NT2/D1 (cell line): ENCODE measurements around the gene FGF22.
"Not testable (repeated sequence)": the region's sequence is repeated elsewhere in the genome, so short reads cannot be mapped to it uniquely, and the experiment has no call there.

Experiments used
- DNase-seq: peaks from one replicate; pipeline ENCODE4 v3.0.0-alpha.2; 2011; ENCODE audit warnings: low read depth, low spot score
- H3K27me3 ChIP-seq: 2 replicates; pipeline ENCODE4 v1.6.0; 2011; ENCODE audit warnings: mild to moderate bottlenecking; ENCODE audit not compliant: insufficient read length, insufficient read depth
- H3K36me3 ChIP-seq: 2 replicates; pipeline ENCODE4 v1.6.1; 2011; ENCODE audit warnings: mild to moderate bottlenecking, low read length, mixed read lengths; ENCODE audit not compliant: insufficient read depth, insufficient read length
- H3K4me1 ChIP-seq: 2 replicates; pipeline ENCODE4 v1.5.1; 2011; ENCODE audit not compliant: insufficient read depth, insufficient read length
- H3K4me3 ChIP-seq: 2 replicates; pipeline ENCODE4 v1.5.1; 2011; ENCODE audit warnings: low read depth; ENCODE audit not compliant: insufficient read length
- H3K9ac ChIP-seq: 2 replicates; pipeline ENCODE4 v1.6.0; 2011; ENCODE audit warnings: low read depth; ENCODE audit not compliant: insufficient read length
- H3K9me3 ChIP-seq: 2 replicates; pipeline ENCODE4 v1.5.1; 2011; ENCODE audit warnings: mild to moderate bottlenecking, low read length; ENCODE audit not compliant: insufficient read depth
- SUZ12 ChIP-seq: IDR thresholded peaks from 2 replicates; pipeline ENCODE4 v1.6.1; 2011; ENCODE audit not compliant: insufficient read length, insufficient read depth; ENCODE audit errors: extremely low read depth
- YY1 ChIP-seq: IDR thresholded peaks from 2 replicates; pipeline ENCODE4 v1.6.1; 2011; ENCODE audit not compliant: insufficient read length, insufficient read depth
- ZNF274 ChIP-seq: IDR thresholded peaks from 2 replicates; pipeline ENCODE4 v1.6.1; 2011; ENCODE audit warnings: mild to moderate bottlenecking, low read depth, low read length

The FGF22 gene

DNA sequence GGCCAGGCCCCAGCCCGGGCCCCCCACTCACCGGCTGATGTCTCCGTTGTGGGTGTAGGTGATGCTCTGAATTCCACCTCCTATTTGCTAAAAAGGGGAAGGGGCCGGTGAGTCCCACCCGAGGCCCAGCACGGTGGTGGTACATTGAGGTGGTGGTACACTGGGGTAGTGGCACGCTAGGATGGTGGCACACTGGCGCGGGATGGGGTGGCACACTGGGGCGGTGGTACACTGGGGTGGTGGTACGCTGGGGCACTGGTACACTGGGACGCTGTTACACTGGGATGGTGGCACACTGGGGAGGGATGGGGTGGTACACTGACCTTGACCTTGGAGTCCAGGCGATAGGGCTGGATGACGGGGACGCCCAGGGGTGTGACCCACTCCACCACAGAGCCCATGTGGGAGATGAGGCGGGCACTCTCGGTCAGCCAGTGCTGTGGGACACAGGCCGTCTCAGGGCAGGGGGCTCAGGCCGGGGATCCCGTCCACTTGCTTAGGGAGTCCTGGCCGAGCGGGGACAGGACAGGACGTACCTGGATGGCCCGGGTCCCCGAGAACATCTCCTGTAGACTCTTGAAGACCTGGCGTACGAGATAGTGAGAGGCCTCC is 20.9 kb upstream of the FGF22 start:
- TF ChIP-seq YY1: no peak
- TF ChIP-seq SUZ12: no peak
- no peak for TF ChIP-seq ZNF274
- Histone ChIP-seq H3K9ac (no peak overlapping the region), H3K4me1 (no peaks in the 10 kb centered on the region), H3K27me3 (no peaks in the 10 kb centered on the region), H3K36me3 (peaks cover 80% of the 10 kb centered on the region), H3K9me3 (no peaks in the 10 kb centered on the region), H3K4me3 (no peak overlapping the region)
- DNase-seq: no peak

DNA sequence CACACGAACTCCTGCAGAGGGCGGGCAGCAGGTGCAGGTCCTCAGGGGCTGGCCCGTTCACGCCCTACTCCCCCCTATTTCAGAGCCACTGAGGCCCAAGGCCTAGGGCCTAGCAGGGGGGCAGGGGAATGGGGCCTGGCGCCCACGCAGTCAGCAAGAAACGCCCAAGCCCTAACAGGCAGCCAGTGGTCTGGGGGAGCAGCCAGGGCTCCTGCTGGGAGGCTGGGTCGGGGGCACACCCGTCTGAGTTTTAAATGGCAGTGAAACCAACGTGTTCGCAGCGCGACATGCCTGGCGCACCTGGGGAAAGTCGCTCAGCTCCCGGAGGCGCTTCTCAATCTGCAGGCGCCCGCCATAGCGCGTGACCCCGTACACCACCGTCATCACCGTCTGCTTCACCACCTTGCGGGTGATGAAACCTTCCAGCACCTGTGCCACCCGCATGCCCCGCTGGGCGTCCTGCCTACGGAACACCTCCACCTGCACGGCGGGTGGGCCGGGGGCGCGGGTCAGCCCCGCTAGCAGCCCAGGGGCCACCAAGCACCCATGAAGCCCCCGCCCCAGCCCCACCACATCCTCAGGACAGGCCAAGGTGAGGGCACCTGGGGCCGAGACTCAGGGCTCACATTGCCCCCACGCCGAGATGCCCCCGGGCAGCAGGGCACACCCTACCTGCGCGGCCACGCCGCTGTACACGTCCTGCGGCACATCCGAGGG is 20.2 kb upstream of the FGF22 start:
- H3K36me3 ChIP-seq: peaks cover 81% of the 10 kb centered on the region
- no peaks in the 10 kb centered on the region for H3K27me3 ChIP-seq
- H3K9ac ChIP-seq: no peak overlapping the region
- no peaks in the 10 kb centered on the region for H3K9me3 ChIP-seq
- DNase-seq: no peak
- no peaks in the 10 kb centered on the region for H3K4me1 ChIP-seq
- TF ChIP-seq SUZ12 (no peak), ZNF274 (no peak), YY1 (no peak)
- no peak overlapping the region for H3K4me3 ChIP-seq

DNA sequence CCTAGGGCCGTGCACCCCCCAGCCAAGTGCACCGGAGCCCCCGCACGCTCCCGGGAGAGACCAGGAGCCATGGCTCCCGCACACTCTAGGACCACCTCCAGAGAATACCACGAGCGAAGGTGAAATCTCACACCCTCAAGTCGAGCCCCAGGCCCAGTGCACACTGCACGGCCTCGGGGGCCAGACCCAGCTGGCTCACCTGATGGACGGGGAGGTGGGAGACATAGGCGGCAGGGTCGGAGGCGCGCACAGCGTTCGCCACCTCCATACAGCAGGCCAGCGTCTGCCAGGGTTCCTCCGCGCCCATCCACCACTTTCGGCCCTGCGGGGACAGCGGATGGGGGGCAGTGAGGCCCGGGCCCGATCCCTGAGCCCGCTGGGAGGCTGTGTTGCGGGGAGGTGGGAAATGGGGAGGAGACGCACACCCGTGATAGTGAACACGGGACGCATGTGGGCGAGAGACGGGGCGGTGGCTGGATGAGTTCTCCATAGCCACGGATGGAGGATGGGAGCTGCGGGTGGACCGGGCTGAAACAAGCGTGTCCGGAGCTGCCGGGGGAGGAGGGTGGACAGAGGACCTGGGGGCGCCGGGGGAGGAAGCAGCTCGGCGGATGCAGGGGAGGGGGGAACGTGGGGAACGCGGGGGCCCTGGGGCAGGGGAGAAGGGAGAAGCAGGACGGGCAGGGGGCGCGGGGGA is 19.4 kb upstream of the FGF22 start:
- Histone ChIP-seq H3K27me3 (no peaks in the 10 kb centered on the region), H3K9me3 (no peaks in the 10 kb centered on the region), H3K4me1 (peaks cover 3% of the 10 kb centered on the region), H3K36me3 (peaks cover 83% of the 10 kb centered on the region), H3K4me3 (no peak overlapping the region), H3K9ac (no peak overlapping the region)
- TF ChIP-seq SUZ12 (no peak), YY1 (no peak), ZNF274 (no peak)
- DNase-seq: no peak

DNA sequence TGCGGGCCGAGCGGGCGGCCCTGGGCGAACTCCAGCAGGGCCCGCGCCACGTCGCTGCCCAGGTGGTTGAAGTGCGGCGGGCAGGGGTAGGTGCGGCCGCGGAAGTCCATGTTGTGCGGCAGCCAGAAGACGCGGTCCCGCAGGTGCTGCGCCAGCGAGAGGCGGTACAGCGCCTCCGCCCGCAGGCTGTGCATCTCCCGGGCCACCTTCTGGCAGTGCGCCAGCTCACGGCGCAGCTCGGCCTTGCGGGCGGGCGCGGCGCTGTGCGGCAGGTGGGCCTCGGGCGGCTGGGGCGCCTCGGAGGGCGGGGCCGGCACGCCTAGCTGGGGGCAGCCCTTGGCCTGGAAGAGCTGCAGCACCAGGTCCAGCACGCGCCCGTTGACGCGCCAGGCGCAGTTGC is 18.5 kb upstream of the FGF22 start:
- H3K36me3 ChIP-seq: peaks cover 87% of the 10 kb centered on the region

DNA sequence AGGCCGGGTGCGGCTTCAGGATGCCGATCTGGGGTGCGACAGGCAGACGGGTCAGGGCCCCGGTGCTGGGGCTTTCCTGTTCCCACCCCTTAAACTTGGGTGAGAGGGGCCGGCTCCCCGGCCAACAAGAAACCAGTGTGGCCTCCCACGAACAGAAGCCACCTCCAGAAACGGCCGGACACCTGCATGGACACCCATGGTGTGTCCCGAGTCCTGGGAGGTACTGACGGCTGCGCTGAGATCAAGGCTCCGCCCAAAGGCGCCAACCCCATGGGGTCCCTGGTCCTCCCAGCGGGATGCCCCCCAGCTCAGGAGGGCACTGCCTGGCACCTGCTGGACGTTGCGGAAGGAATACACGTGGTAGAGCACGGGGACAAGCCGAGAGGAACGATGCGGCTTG is 17.9 kb upstream of the FGF22 start:
- no peaks in the 10 kb centered on the region for H3K9me3 ChIP-seq
- peaks cover 3% of the 10 kb centered on the region for H3K4me1 ChIP-seq
- no peak for DNase-seq
- no peaks in the 10 kb centered on the region for H3K27me3 ChIP-seq
- no peak overlapping the region for H3K9ac ChIP-seq
- peaks cover 86% of the 10 kb centered on the region for H3K36me3 ChIP-seq
- no peak overlapping the region for H3K4me3 ChIP-seq
- no peak for TF ChIP-seq YY1
- TF ChIP-seq SUZ12: no peak
- no peak for TF ChIP-seq ZNF274

More for the DNA sequence above, 18.5 kb upstream of the FGF22 start:
- DNase-seq, H3K27me3 ChIP-seq, H3K4me1 ChIP-seq, H3K9ac ChIP-seq, H3K9me3 ChIP-seq, H3K4me3 ChIP-seq: not testable (repeated sequence)

DNA sequence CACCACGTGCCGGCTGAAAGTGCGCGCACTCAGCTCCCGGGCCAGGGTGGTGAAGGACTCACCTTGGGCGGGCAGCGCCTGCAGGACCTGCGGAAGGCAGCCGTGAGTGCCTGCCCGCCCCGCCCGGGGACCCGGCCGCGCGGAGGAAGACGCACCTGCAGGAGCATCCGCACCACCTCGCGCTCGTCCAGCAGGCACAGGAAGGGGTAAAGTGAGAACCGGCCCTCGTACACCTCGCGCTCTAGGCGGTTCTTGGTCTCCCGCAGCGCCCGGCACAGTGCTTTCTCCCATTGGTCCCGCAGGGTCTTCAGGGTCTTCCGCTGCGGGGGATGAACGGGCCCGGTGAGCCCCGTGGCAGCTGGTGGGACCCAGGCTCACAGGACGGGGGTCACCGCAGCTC is 17.0 kb upstream of the FGF22 start:
- Histone ChIP-seq H3K4me1 (peaks cover 3% of the 10 kb centered on the region), H3K36me3 (peaks cover 84% of the 10 kb centered on the region), H3K9ac (no peak overlapping the region), H3K27me3 (no peaks in the 10 kb centered on the region), H3K4me3 (no peak overlapping the region), H3K9me3 (no peaks in the 10 kb centered on the region)
- TF ChIP-seq SUZ12 (no peak), ZNF274 (no peak), YY1 (no peak)
- no peak for DNase-seq

DNA sequence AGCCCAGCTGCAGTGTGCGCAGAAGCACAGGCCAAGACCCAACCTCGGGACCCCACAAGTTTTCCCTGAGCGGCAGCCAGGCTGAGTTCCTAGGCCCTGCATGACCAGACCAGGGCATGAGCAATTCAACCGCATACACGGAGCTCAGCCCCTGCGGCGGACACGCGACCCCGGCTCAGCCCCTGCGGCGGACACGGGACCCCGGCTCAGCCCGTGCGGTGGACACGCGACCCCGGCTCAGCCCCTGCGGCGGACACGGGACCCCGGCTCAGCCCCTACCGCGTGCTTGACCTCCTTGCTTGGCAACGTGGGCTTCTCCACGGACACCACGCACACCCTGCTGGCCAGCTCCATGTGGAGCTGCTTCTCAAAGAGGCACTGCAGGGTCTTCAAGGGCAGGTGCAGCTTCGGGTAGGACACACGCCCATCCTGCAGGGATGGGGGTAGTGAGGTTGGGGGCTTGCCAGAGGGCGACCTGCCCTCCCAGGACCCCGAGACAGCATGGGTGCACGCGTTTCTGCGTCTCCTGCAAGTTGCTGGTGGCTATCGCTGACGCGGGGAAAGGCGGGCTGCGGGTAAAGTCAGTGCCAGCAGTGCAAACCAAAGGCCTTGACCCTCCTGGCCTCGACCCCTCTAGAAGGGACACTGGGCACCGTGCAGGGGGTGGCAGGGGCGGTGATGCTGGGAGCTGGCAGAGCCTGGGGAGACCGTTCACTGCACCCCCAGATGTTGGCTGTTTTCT is 16.3 kb upstream of the FGF22 start:
- TF ChIP-seq SUZ12: no peak
- no peak for TF ChIP-seq ZNF274
- TF ChIP-seq YY1: no peak

More for the DNA sequence above, 16.3 kb upstream of the FGF22 start:
- H3K9ac ChIP-seq: no peak overlapping the region
- H3K9me3 ChIP-seq: no peaks in the 10 kb centered on the region
- peaks cover 85% of the 10 kb centered on the region for H3K36me3 ChIP-seq
- peaks cover 3% of the 10 kb centered on the region for H3K4me1 ChIP-seq
- H3K27me3 ChIP-seq: no peaks in the 10 kb centered on the region
- no peak for DNase-seq
- H3K4me3 ChIP-seq: no peak overlapping the region
